Measurements from ENCODE around the gene MYO9A.
"Not testable (repeated sequence)": the region's sequence is repeated elsewhere in the genome, so short reads cannot be mapped to it uniquely, and the experiment has no call there.

The MYO9A gene

GRCh38 chr15:72034859-72035650 lies 82.9 kb downstream of the MYO9A start:
- DNase-seq, result no peak

GRCh38 chr15:72034351-72034750 lies 83.6 kb downstream of the MYO9A start:
- no peak for DNase-seq

- no peak for DNase-seq
Observed at GRCh38 chr15:72033711-72034110, 84.2 kb downstream of the MYO9A start.

- DNase-seq, result no peak
Observed at GRCh38 chr15:72033285-72033684, 84.7 kb downstream of the MYO9A start.

GRCh38 chr15:72021604-72022003 lies 96.3 kb downstream of the MYO9A start:
- DNase-seq, result no peak

- no peak for DNase-seq
Observed at GRCh38 chr15:72020799-72021198, 97.2 kb downstream of the MYO9A start.

GRCh38 chr15:72014555-72014954 lies 103.4 kb downstream of the MYO9A start:
- DNase-seq, result not testable (repeated sequence)

- no peak for DNase-seq
Observed at GRCh38 chr15:72013703-72014102, 104.2 kb downstream of the MYO9A start.

GRCh38 chr15:72011302-72011942 lies 106.5 kb downstream of the MYO9A start:
- no peak for DNase-seq

GRCh38 chr15:72009222-72009621 lies 108.7 kb downstream of the MYO9A start:
- DNase-seq, result no peak

- no peak for DNase-seq
Observed at GRCh38 chr15:72006382-72006781, 111.6 kb downstream of the MYO9A start.

- no peak for DNase-seq
Observed at GRCh38 chr15:72005483-72005882, 112.5 kb downstream of the MYO9A start.

GRCh38 chr15:71999807-72000206 lies 118.1 kb downstream of the MYO9A start:
- no peak for DNase-seq

- DNase-seq, result not testable (repeated sequence)
Observed at GRCh38 chr15:71998717-71999116, 119.2 kb downstream of the MYO9A start.

- DNase-seq, result no peak
Observed at GRCh38 chr15:71997691-71998090, 120.3 kb downstream of the MYO9A start.

GRCh38 chr15:71975816-71976150 lies 142.2 kb downstream of the MYO9A start:
- DNase-seq, result no peak

- DNase-seq, result no peak
Observed at GRCh38 chr15:71974211-71974610, 143.7 kb downstream of the MYO9A start.

- DNase-seq, result no peak
Observed at GRCh38 chr15:71973366-71973765, 144.6 kb downstream of the MYO9A start.

GRCh38 chr15:71971905-71972304 lies 146.0 kb downstream of the MYO9A start:
- no peak for DNase-seq

GRCh38 chr15:71970435-71970834 lies 147.5 kb downstream of the MYO9A start:
- DNase-seq, result no peak

- no peak for DNase-seq
Observed at GRCh38 chr15:71962537-71962936, 155.4 kb downstream of the MYO9A start.

GRCh38 chr15:71957026-71957425 lies 160.9 kb downstream of the MYO9A start:
- DNase-seq, result no peak

GRCh38 chr15:71951134-71951533 lies 166.8 kb downstream of the MYO9A start:
- DNase-seq, result no peak

- no peak for DNase-seq
Observed at GRCh38 chr15:71945012-71945411, 172.9 kb downstream of the MYO9A start.

GRCh38 chr15:71943806-71944205 lies 174.1 kb downstream of the MYO9A start:
- DNase-seq, result no peak

All from NCI-H1930 (cell line).